Neural cell (in vitro differentiated cells): ENCODE data around the gene CLIP1. TPM values are rescaled to one million over a fixed set of nuclear protein-coding genes. Genes with fewer than 3 reads are reported as not detected.

Experiments used
- H2AFZ ChIP-seq: fragments of 200-600, 300-800 bp; sonication (generic), shearing (Covaris generic); 2 replicates; pipeline ENCODE4 v1.6.0; 2014; ENCODE audit warnings: low read depth, mild to moderate bottlenecking, antibody characterized with exemption, low read length, moderate library complexity
- H3F3A ChIP-seq: fragments of 200-600 bp; shearing (Covaris generic); 2 replicates; pipeline ENCODE4 v1.6.1; 2016; ENCODE audit warnings: mild to moderate bottlenecking, moderate library complexity, mixed read lengths, antibody characterized with exemption, low read length; ENCODE audit not compliant: insufficient read depth, poor library complexity, severe bottlenecking
- H3K27ac ChIP-seq: fragments of 200-600, 300-800 bp; sonication (generic), shearing (Covaris generic); 2 replicates; pipeline ENCODE4 v1.5.1; 2014; ENCODE audit warnings: mild to moderate bottlenecking, low read length, moderate library complexity
- H3K27me3 ChIP-seq: fragments of 300-800, 200-600 bp; sonication (generic), shearing (Covaris generic); 2 replicates; pipeline ENCODE4 v1.6.0; 2014; ENCODE audit warnings: mild to moderate bottlenecking, low read depth, low read length, moderate library complexity; ENCODE audit not compliant: insufficient read depth
- H3K36me3 ChIP-seq: fragments of 300-800, 200-600 bp; sonication (generic), shearing (Covaris generic); 2 replicates; pipeline ENCODE4 v1.5.1; 2014; ENCODE audit warnings: mild to moderate bottlenecking, antibody characterized with exemption, low read length, moderate library complexity; ENCODE audit not compliant: insufficient read depth
- H3K4me2 ChIP-seq: fragments of 300-800, 200-600 bp; sonication (generic), shearing (Covaris generic); 2 replicates; pipeline ENCODE4 v1.6.0; 2014; ENCODE audit warnings: mild to moderate bottlenecking, low read length
- H3K4me3 ChIP-seq: fragments of 300-800, 200-600 bp; sonication (generic), shearing (Covaris generic); 2 replicates; pipeline ENCODE4 v1.5.1; 2014; ENCODE audit warnings: mild to moderate bottlenecking, low read length, moderate library complexity
- H3K79me2 ChIP-seq: fragments of 200-600 bp; shearing (Covaris generic); replicated peaks from 2 replicates; pipeline ENCODE4 v1.6.0; 2014; ENCODE audit warnings: mild to moderate bottlenecking, low read length, moderate library complexity; ENCODE audit not compliant: insufficient read depth
- H3K9ac ChIP-seq: fragments of 300-800, 200-600 bp; sonication (generic), shearing (Covaris generic); 2 replicates; pipeline ENCODE4 v1.6.1; 2016; ENCODE audit warnings: mild to moderate bottlenecking, low read length, mixed read lengths
- H3K9me2 ChIP-seq: fragments of 200-600 bp; shearing (Covaris generic); 2 replicates; pipeline ENCODE4 v1.6.1; 2016; ENCODE audit warnings: mild to moderate bottlenecking, low read length, mixed read lengths; ENCODE audit not compliant: insufficient read depth
- H3K9me3 ChIP-seq: fragments of 200-600, 300-800 bp; sonication (generic), shearing (Covaris generic); 2 replicates; pipeline ENCODE4 v1.6.1; 2016; ENCODE audit warnings: mild to moderate bottlenecking, mixed run types, low read length, moderate library complexity, mixed read lengths
- H4K20me1 ChIP-seq: fragments of 200-600 bp; shearing (Covaris generic); 2 replicates; pipeline ENCODE4 v1.6.1; 2016; ENCODE audit warnings: mild to moderate bottlenecking, mixed run types; ENCODE audit not compliant: insufficient read depth
- EP300 ChIP-seq: fragments of 450-650 bp; conservative IDR thresholded peaks from 2 replicates; pipeline ENCODE4 v1.6.1; 2014; ENCODE audit warnings: antibody characterized with exemption, mild to moderate bottlenecking, moderate library complexity; ENCODE audit not compliant: poor library complexity, severe bottlenecking
- EZH2 ChIP-seq: fragments of 200-600, 300-800 bp; shearing (Covaris generic), sonication (generic); IDR thresholded peaks from 2 replicates; pipeline ENCODE4 v1.6.1; 2014; ENCODE audit warnings: antibody characterized with exemption, low read length, borderline replicate concordance, mild to moderate bottlenecking; ENCODE audit not compliant: insufficient read depth, poor library complexity, severe bottlenecking
- MXI1 ChIP-seq: fragments of 450-650 bp; conservative IDR thresholded peaks from 2 replicates; pipeline ENCODE4 v1.6.1; 2014; ENCODE audit warnings: antibody characterized with exemption, mild to moderate bottlenecking; ENCODE audit not compliant: poor library complexity, severe bottlenecking
- POLR2AphosphoS5 ChIP-seq: IDR thresholded peaks from 2 replicates; pipeline ENCODE4 v1.6.1; 2012
- RAD21 ChIP-seq: fragments of 450-650 bp; conservative IDR thresholded peaks from 2 replicates; pipeline ENCODE4 v1.6.1; 2014; ENCODE audit warnings: antibody characterized with exemption, mild to moderate bottlenecking, moderate library complexity
- SMC3 ChIP-seq: fragments of 450-650 bp; conservative IDR thresholded peaks from 2 replicates; pipeline ENCODE4 v1.6.1; 2014; ENCODE audit warnings: antibody characterized with exemption, mild to moderate bottlenecking, moderate library complexity; ENCODE audit not compliant: poor library complexity
- TAF1 ChIP-seq: IDR thresholded peaks from 2 replicates; pipeline ENCODE4 v1.6.1; 2012; ENCODE audit warnings: low read depth
- polyA plus RNA-seq: library from polyadenylated mRNA; depleted of rRNA; stranded (reverse); fragments of >200 nt; gene quantifications from 2 replicates; pipeline ENCODE4 v1.2.3, GENCODE V29; 2014
- TF ChIP-seq, protein P1 (sequence below): fragments of 450-650 bp; IDR thresholded peaks from 2 replicates; pipeline ENCODE4 v1.5.1; 2014; ENCODE audit warnings: antibody characterized with exemption, mild to moderate bottlenecking, moderate library complexity; ENCODE audit not compliant: poor library complexity, severe bottlenecking
- TF ChIP-seq, protein P2 (sequence below): IDR thresholded peaks from 2 replicates; pipeline ENCODE4 v1.6.1; 2012; ENCODE audit warnings: borderline replicate concordance

The CLIP1 gene
- polyA plus RNA-seq, 1 donor from 2014 or later = 67.4 TPM

DNA sequence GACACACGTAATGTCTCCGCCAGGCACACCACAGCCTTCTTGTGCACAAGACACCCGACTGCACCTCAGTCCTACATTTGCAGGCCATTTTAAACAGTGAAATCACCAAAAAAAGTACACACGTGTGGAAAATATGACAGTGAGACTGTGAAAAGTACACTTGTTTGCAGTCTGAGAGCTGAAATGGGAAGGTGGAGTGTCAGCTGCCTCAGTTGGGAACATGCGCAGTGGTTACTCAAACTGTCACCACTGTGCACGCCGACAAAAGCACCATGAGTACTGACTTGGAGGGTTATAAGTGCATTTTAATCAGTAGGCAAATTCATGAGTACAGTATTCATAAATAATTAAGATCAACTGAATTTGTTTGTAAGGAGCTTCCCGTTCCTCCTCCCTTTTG is 171.9 kb downstream of the CLIP1 start:
- Histone ChIP-seq H3K4me2 (no peak overlapping the region), H3K4me3 (no peak overlapping the region), H3K9me3 (no peaks in the 10 kb centered on the region), H3K79me2 (no peaks in the 10 kb centered on the region), H4K20me1 (no peaks in the 10 kb centered on the region), H2AFZ (no peak overlapping the region), H3K27me3 (no peaks in the 10 kb centered on the region), H3K9ac (no peak overlapping the region), H3K27ac (no peak overlapping the region), H3F3A (no peaks in the 10 kb centered on the region), H3K36me3 (no peaks in the 10 kb centered on the region), H3K9me2 (no peaks in the 10 kb centered on the region)
- no peak for TF ChIP-seq TAF1
- TF ChIP-seq, protein P1, sequence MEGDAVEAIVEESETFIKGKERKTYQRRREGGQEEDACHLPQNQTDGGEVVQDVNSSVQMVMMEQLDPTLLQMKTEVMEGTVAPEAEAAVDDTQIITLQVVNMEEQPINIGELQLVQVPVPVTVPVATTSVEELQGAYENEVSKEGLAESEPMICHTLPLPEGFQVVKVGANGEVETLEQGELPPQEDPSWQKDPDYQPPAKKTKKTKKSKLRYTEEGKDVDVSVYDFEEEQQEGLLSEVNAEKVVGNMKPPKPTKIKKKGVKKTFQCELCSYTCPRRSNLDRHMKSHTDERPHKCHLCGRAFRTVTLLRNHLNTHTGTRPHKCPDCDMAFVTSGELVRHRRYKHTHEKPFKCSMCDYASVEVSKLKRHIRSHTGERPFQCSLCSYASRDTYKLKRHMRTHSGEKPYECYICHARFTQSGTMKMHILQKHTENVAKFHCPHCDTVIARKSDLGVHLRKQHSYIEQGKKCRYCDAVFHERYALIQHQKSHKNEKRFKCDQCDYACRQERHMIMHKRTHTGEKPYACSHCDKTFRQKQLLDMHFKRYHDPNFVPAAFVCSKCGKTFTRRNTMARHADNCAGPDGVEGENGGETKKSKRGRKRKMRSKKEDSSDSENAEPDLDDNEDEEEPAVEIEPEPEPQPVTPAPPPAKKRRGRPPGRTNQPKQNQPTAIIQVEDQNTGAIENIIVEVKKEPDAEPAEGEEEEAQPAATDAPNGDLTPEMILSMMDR = no peak

DNA sequence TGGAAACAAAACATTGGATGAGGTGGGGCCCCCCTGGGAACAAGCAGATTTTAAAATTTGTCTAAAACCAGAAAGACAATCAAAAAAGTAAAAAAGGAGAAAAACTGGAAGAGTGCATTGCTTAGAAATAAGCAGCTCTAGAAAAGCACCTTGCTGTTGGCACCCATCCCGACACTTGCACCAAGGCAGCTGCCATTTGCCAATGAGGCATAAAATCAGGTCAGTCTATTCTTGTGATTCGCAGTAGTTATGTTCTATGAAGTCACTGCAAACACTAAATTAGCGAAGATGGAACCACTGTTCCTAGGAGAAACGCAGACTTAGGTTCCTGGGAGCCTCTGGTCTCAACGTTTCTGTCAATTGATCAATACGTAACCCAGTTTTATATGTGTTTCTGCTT is 172.4 kb downstream of the CLIP1 start:
- H3K79me2 ChIP-seq = no peaks in the 10 kb centered on the region
- no peak overlapping the region for H3K4me2 ChIP-seq
- no peak overlapping the region for H3K9ac ChIP-seq
- no peaks in the 10 kb centered on the region for H4K20me1 ChIP-seq
- H2AFZ ChIP-seq = no peak overlapping the region
- H3K27me3 ChIP-seq = no peaks in the 10 kb centered on the region
- H3K9me3 ChIP-seq = no peaks in the 10 kb centered on the region
- H3K27ac ChIP-seq = no peak overlapping the region
- H3K9me2 ChIP-seq = no peaks in the 10 kb centered on the region
- no peak for TF ChIP-seq TAF1
- no peak for TF ChIP-seq EP300
- TF ChIP-seq POLR2AphosphoS5 = no peak
- TF ChIP-seq MXI1 = no peak
- no peak for TF ChIP-seq RAD21
- TF ChIP-seq SMC3 = no peak
- H3K36me3 ChIP-seq = no peaks in the 10 kb centered on the region
- no peak overlapping the region for H3K4me3 ChIP-seq
- H3F3A ChIP-seq = no peaks in the 10 kb centered on the region

- Histone ChIP-seq H3K9me2 (no peaks in the 10 kb centered on the region), H3K4me2 (no peak overlapping the region), H3K27ac (no peak overlapping the region), H2AFZ (no peak overlapping the region), H3K9ac (no peak overlapping the region), H3F3A (no peaks in the 10 kb centered on the region), H3K36me3 (no peaks in the 10 kb centered on the region), H3K9me3 (no peaks in the 10 kb centered on the region), H3K4me3 (no peak overlapping the region), H3K27me3 (no peaks in the 10 kb centered on the region), H3K79me2 (no peaks in the 10 kb centered on the region), H4K20me1 (no peaks in the 10 kb centered on the region)
- TF ChIP-seq EZH2 = no peak
- TF ChIP-seq MXI1 = no peak
- TF ChIP-seq EP300 = no peak
- TF ChIP-seq, protein P2, sequence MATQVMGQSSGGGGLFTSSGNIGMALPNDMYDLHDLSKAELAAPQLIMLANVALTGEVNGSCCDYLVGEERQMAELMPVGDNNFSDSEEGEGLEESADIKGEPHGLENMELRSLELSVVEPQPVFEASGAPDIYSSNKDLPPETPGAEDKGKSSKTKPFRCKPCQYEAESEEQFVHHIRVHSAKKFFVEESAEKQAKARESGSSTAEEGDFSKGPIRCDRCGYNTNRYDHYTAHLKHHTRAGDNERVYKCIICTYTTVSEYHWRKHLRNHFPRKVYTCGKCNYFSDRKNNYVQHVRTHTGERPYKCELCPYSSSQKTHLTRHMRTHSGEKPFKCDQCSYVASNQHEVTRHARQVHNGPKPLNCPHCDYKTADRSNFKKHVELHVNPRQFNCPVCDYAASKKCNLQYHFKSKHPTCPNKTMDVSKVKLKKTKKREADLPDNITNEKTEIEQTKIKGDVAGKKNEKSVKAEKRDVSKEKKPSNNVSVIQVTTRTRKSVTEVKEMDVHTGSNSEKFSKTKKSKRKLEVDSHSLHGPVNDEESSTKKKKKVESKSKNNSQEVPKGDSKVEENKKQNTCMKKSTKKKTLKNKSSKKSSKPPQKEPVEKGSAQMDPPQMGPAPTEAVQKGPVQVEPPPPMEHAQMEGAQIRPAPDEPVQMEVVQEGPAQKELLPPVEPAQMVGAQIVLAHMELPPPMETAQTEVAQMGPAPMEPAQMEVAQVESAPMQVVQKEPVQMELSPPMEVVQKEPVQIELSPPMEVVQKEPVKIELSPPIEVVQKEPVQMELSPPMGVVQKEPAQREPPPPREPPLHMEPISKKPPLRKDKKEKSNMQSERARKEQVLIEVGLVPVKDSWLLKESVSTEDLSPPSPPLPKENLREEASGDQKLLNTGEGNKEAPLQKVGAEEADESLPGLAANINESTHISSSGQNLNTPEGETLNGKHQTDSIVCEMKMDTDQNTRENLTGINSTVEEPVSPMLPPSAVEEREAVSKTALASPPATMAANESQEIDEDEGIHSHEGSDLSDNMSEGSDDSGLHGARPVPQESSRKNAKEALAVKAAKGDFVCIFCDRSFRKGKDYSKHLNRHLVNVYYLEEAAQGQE = no peak
- no peak for TF ChIP-seq TAF1
- no peak for TF ChIP-seq SMC3
- no peak for TF ChIP-seq POLR2AphosphoS5
- no peak for TF ChIP-seq RAD21
Observed at GRCh38 chr12:122245553-122245952, 176.9 kb downstream of the CLIP1 start.
